ENCODE measurements around the gene FGF9.

GRCh38 chr13:21730186-21730880 lies 59.5 kb downstream of the FGF9 start:
- no peak for TF ChIP-seq EZH2phosphoT487 (IDR thresholded peaks at IDR 0.05; ENCODE audit: insufficient read depth, low read depth)
- no peak for TF ChIP-seq EZH2 (IDR thresholded peaks at IDR 0.05; ENCODE audit: insufficient read depth, poor library complexity, severe bottlenecking)

Data from GM23248 (cell line).